ENCODE results near the gene ALG14.

ALG14 gene

DNA sequence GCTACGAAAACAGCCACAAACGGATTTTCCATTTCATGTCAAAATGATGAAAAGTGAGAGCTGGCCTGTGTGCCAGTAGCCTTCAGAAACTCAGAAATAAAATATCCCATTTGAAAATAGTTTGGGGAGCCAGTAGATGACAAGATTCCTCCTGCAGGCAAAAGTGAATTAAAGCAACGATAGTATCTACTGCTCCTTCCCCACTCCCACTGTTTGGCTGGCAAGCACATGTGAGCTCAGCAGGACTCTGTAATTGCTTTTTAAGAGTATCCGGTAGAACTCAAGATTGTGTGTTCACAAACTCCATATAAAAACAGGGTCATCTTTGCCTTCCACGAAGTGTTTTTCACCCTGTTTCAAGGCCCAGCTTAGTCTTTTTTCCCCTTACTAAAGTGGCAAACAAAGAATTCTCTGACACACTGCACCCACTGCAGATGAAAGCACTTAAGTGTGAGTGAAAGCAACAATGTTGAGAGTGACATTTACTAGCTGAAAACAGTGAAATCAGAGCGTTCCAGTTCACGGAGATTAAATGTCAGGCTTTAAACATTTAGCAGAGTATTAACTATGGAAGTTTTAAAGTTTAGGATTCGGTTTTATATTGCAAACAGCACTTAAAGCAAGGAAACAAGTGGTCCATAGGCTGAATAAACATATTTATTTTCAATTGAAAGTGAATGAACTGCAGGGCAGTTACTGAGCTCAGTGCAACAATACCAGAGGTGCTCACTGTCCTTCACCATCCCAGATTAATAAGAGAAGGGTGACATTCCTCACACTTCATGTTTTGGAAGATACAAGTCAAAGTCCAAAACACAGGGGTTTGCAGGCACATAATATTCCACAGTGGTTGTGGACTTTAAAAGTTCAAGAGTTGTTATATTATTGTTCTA lies 70.0 kb downstream of the ALG14 start:
- H3K36me3 ChIP-seq (ENCODE audit: insufficient read depth, low read length), result no peaks in the 10 kb centered on the region
- no peaks in the 10 kb centered on the region for H3K4me1 ChIP-seq (ENCODE audit: insufficient read depth, low read length)
- H3K79me2 ChIP-seq (ENCODE audit: insufficient read depth, low read length), result no peaks in the 10 kb centered on the region
- no peak overlapping the region for H3K9ac ChIP-seq (ENCODE audit: low read depth, low read length)
- H3K4me3 ChIP-seq (ENCODE audit: low read depth in 1 of 2, low read length in 2 of 2), result no peak overlapping the region
- TF ChIP-seq CTCF (IDR thresholded peaks at IDR 0.05; ENCODE audit: borderline replicate concordance, extremely low read depth, low read length, poor library complexity, severe bottlenecking), result no peak
- TF ChIP-seq EZH2 (IDR thresholded peaks at IDR 0.05; ENCODE audit: borderline replicate concordance, low read depth, low read length, severe bottlenecking), result no peak
- DNase-seq (no peak), ATAC-seq (ENCODE audit: insufficient read depth, low read depth) (no peak)
- H3K27me3 ChIP-seq (ENCODE audit: insufficient read depth, low read length, poor library complexity), result no peaks in the 10 kb centered on the region
- H3K4me2 ChIP-seq (ENCODE audit: insufficient read depth, low read length), result no peak overlapping the region
- no peak overlapping the region for H2AFZ ChIP-seq (ENCODE audit: low read depth, low read length)
- H4K20me1 ChIP-seq (ENCODE audit: insufficient read depth, low read length), result no peaks in the 10 kb centered on the region
- H3K9me3 ChIP-seq (ENCODE audit: insufficient read depth, low read length, severe bottlenecking), result no peaks in the 10 kb centered on the region
- H3K27ac ChIP-seq (ENCODE audit: low read length), result no peak overlapping the region

DNA sequence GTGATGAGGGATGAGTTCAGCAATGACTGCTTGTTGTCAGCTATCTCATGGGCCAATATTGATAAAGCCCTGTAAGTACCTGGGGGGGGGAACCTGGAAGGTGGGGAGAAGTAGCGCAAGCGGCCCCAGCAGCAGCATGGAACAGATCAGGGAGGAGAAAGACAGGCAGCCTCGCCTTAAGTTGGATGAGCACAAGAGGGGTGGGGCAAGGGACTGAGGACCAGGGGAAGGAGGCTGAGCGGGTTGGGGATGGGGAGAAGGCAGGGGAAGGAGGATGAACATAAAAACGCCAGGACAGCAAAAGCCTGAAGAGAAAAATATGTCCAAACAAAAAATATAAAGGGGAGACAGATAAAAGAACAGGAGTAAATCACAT lies 70.6 kb downstream of the ALG14 start:
- Histone ChIP-seq H3K27me3 (ENCODE audit: insufficient read depth, low read length, poor library complexity) (no peaks in the 10 kb centered on the region), H3K36me3 (ENCODE audit: insufficient read depth, low read length) (no peaks in the 10 kb centered on the region), H3K27ac (ENCODE audit: low read length) (no peak overlapping the region), H3K4me1 (ENCODE audit: insufficient read depth, low read length) (no peaks in the 10 kb centered on the region), H3K79me2 (ENCODE audit: insufficient read depth, low read length) (no peaks in the 10 kb centered on the region), H4K20me1 (ENCODE audit: insufficient read depth, low read length) (no peaks in the 10 kb centered on the region), H3K9ac (ENCODE audit: low read depth, low read length) (no peak overlapping the region), H2AFZ (ENCODE audit: low read depth, low read length) (no peak overlapping the region), H3K4me3 (ENCODE audit: low read depth in 1 of 2, low read length in 2 of 2) (no peak overlapping the region), H3K4me2 (ENCODE audit: insufficient read depth, low read length) (no peak overlapping the region), H3K9me3 (ENCODE audit: insufficient read depth, low read length, severe bottlenecking) (no peaks in the 10 kb centered on the region)
- TF ChIP-seq CTCF (IDR thresholded peaks at IDR 0.05; ENCODE audit: borderline replicate concordance, extremely low read depth, low read length, poor library complexity, severe bottlenecking) (no peak), EZH2 (IDR thresholded peaks at IDR 0.05; ENCODE audit: borderline replicate concordance, low read depth, low read length, severe bottlenecking) (no peak)
- DNase-seq (no peak), ATAC-seq (ENCODE audit: insufficient read depth, low read depth) (no peak)

DNA sequence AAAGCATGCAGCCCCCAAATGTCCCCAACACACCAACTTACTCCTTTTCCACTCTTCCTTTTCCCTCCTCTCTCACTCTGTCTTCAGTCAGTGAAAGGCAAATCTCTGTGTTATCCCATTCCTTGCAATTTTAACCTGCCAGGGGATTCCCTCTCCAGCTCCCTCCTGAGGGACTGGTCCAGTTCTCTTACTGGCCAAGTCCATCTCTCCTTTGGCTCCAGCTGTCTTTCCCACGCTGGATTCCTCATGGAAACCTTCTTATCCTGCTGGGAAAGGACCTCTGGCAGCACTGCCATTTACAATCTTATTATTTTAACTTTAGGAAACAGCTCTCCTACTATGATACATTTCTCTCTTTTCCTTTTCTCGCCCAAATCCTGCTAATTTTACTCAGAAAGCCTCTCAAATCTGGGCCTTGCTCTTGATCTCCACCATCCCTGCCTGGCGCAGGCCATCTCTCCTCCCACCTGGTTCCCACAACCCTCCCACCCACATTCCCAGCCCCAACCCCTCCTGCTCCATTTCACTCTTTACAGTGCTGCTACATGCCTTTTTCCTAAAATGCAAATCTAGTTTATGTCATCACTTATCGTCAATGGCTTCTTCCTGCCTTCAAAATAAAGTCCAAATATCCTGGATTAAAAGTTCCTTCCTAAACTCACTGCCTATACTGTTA lies 73.2 kb downstream of the ALG14 start:
- DNase-seq (no peak), ATAC-seq (ENCODE audit: insufficient read depth, low read depth) (no peak)
- H3K36me3 ChIP-seq (ENCODE audit: insufficient read depth, low read length), result no peaks in the 10 kb centered on the region
- no peaks in the 10 kb centered on the region for H4K20me1 ChIP-seq (ENCODE audit: insufficient read depth, low read length)
- no peak overlapping the region for H3K4me2 ChIP-seq (ENCODE audit: insufficient read depth, low read length)
- H3K79me2 ChIP-seq (ENCODE audit: insufficient read depth, low read length), result no peaks in the 10 kb centered on the region
- no peaks in the 10 kb centered on the region for H3K4me1 ChIP-seq (ENCODE audit: insufficient read depth, low read length)
- H2AFZ ChIP-seq (ENCODE audit: low read depth, low read length), result no peak overlapping the region
- no peaks in the 10 kb centered on the region for H3K27me3 ChIP-seq (ENCODE audit: insufficient read depth, low read length, poor library complexity)
- no peak overlapping the region for H3K9ac ChIP-seq (ENCODE audit: low read depth, low read length)
- H3K4me3 ChIP-seq (ENCODE audit: low read depth in 1 of 2, low read length in 2 of 2), result no peak overlapping the region
- H3K27ac ChIP-seq (ENCODE audit: low read length), result no peak overlapping the region
- H3K9me3 ChIP-seq (ENCODE audit: insufficient read depth, low read length, severe bottlenecking), result no peaks in the 10 kb centered on the region
- TF ChIP-seq EZH2 (IDR thresholded peaks at IDR 0.05; ENCODE audit: borderline replicate concordance, low read depth, low read length, severe bottlenecking) (no peak), CTCF (IDR thresholded peaks at IDR 0.05; ENCODE audit: borderline replicate concordance, extremely low read depth, low read length, poor library complexity, severe bottlenecking) (no peak)

Measured in DND-41 (cell line).